ENCODE measurements around the gene WDR81.

DNA sequence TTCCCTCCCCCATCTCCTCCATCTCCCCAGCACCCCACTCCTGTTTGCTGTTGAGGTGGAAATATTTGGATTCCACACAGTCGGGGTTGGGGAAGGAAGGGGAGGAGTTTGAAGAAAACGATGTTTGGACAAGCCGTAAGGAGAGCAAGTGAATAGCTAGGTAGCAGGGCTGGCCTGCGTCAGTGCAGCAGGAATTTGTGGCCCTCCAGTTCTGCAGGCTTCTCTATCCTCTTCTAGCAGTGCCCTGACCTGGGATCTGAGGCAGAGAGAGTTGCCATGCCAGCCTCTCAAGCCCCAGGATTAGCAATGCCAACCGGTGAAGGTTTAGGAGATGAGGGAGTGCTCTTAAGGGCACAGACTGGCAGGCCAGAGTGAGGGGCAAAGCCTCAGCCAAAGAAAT is 26.8 kb upstream of the WDR81 start:
- TF ChIP-seq, protein P1, sequence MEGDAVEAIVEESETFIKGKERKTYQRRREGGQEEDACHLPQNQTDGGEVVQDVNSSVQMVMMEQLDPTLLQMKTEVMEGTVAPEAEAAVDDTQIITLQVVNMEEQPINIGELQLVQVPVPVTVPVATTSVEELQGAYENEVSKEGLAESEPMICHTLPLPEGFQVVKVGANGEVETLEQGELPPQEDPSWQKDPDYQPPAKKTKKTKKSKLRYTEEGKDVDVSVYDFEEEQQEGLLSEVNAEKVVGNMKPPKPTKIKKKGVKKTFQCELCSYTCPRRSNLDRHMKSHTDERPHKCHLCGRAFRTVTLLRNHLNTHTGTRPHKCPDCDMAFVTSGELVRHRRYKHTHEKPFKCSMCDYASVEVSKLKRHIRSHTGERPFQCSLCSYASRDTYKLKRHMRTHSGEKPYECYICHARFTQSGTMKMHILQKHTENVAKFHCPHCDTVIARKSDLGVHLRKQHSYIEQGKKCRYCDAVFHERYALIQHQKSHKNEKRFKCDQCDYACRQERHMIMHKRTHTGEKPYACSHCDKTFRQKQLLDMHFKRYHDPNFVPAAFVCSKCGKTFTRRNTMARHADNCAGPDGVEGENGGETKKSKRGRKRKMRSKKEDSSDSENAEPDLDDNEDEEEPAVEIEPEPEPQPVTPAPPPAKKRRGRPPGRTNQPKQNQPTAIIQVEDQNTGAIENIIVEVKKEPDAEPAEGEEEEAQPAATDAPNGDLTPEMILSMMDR (IDR thresholded peaks at IDR 0.05): no peak
- no peak for TF ChIP-seq POLR2A (IDR thresholded peaks at IDR 0.05)

Measured in heart left ventricle (tissue), 13 donors.